Keratinocyte (primary cell): Measurements from ENCODE around the gene CDHR1.

ENCODE experiments used
- CTCF ChIP-seq, 3 experiments: IDR thresholded peaks in 1 of 3; conservative IDR thresholded peaks in 1 of 3; optimal IDR thresholded peaks in 1 of 3; 2 replicates in 2 of 3; 3 replicates in 1 of 3; pipeline versions ENCODE3 to v1.5.1; 2011; ENCODE audit warnings: low read length in 3 of 3, mild to moderate bottlenecking in 3 of 3, moderate library complexity in 2 of 3, control low read depth in 1 of 3, inconsistent platforms in 1 of 3; ENCODE audit not compliant: insufficient read depth in 2 of 3; ENCODE audit errors: extremely low read depth in 1 of 3
- EZH2 ChIP-seq: IDR thresholded peaks from one replicate; pipeline ENCODE4 v1.6.1; 2012; ENCODE audit warnings: inconsistent platforms, mild to moderate bottlenecking, low read length, moderate library complexity

GRCh38 chr10:84214046-84214572 lies 19.8 kb downstream of the CDHR1 start:
- TF ChIP-seq CTCF (optimal IDR thresholded peaks at IDR 0.05 in 1 of 3, IDR thresholded peaks at IDR 0.05 in 1 of 3, conservative IDR thresholded peaks at IDR 0.05 in 1 of 3; ENCODE audit: extremely low read depth in 1 of 3, insufficient read depth in 2 of 3, low read length in 3 of 3) (no peak), EZH2 (no peak)
